Motor neuron (in vitro differentiated cells): ENCODE results near the gene MTMR3. TPM values are rescaled to one million over a fixed set of nuclear protein-coding genes. Genes with fewer than 3 reads are reported as not detected.

Experiments
- ATAC-seq, 8 experiments: fragments of 200-7000 bp; cut with Tn5 transposase; replicated peaks in 6 of 8; 2 replicates each; pipeline ENCODE4 v1.8.0; 2021; ENCODE audit warnings: mild to moderate bottlenecking in 8 of 8, moderate library complexity in 8 of 8
- H3K27ac ChIP-seq, 2 donors: fragments of 250-450 bp; sonication (Bioruptor Pico); 2 replicates each; pipeline ENCODE4 v1.9.0; 2021; ENCODE audit warnings: antibody characterized with exemption in 2 of 2, mild to moderate bottlenecking in 2 of 2, moderate library complexity in 1 of 2
- H3K4me1 ChIP-seq, 2 donors: fragments of 250-450 bp; sonication (Bioruptor Pico); replicated peaks in 1 of 2; 2 replicates each; pipeline ENCODE4 v1.6.1; 2021; ENCODE audit warnings: antibody characterized with exemption in 2 of 2, mild to moderate bottlenecking in 2 of 2, moderate library complexity in 1 of 2
- H3K4me3 ChIP-seq, 5 donors: fragments of 250-450 bp; sonication (Bioruptor Pico); 2 replicates each; pipeline ENCODE4 v1.9.0; 2021; ENCODE audit warnings: antibody characterized with exemption in 5 of 5, mild to moderate bottlenecking in 5 of 5, moderate library complexity in 4 of 5
- WGBS, 10 experiments: fragments of 450-650 bp; shearing (Covaris generic); methylation state at CpG; one replicate each; pipeline ENCODE4 v1.0.0; 2022; 5-methylcytosine and 5-hydroxymethylcytosine counted together
- in situ Hi-C, 9 experiments: fragments of 400-800 bp; cut with MboI; loops; one replicate each; pipeline ENCODE4 v1.15.0; 2021; ENCODE audit warnings: low sequenced_read_pairs in 9 of 9, low pct_unique_long_range_greater_than_20kb in 2 of 9; ENCODE audit not compliant: unreplicated experiment in 9 of 9
- total RNA-seq, 8 experiments: library from RNA; unstranded; fragments of 300-600 nt; gene quantifications; 2 replicates each; pipeline versions ENCODE4 v1.2.3 to v1.2.4, GENCODE V29; 2022

The MTMR3 gene
- total RNA-seq, 8 experiments from 2014 or later = 16.9 to 50.3 (median 21.6) TPM

GRCh38 chr22:29904020-29904419 lies 21.0 kb downstream of the MTMR3 start:
- WGBS, 10 experiments = 64 to 100% (median 92%) methylated on average over 1 to 3 of the region's 3 CpGs
- H3K27ac ChIP-seq = no peak overlapping the region
- peaks cover 3 to 12% of the 10 kb centered on the region in 2 donors for H3K4me1 ChIP-seq
- in situ Hi-C loops = no loop called here
- no peak overlapping the region for H3K4me3 ChIP-seq
- ATAC-seq = no peak

GRCh38 chr22:29907753-29908515 lies 25.0 kb downstream of the MTMR3 start:
- peak; percentile 61 to 96 (median 84) for ATAC-seq
- no peak overlapping the region for H3K4me3 ChIP-seq
- H3K27ac ChIP-seq = no peak overlapping the region
- in situ Hi-C loops = no loop called here
- 50 to 85% (median 73%) methylated on average over 1 to 4 of the region's 5 CpGs; no CpG with 5 or more reads in 3 of the 10 experiments for WGBS, 10 experiments
- peaks cover 3 to 12% of the 10 kb centered on the region in 2 donors for H3K4me1 ChIP-seq

- Histone ChIP-seq H3K4me1 (peaks cover 10 to 14% of the 10 kb centered on the region in 2 donors), H3K27ac (no peak overlapping the region), H3K4me3 (no peak overlapping the region)
- in situ Hi-C loops = no loop called here
- 83 to 100% (median 100%) methylated on average over 1 to 4 of the region's 4 CpGs; no CpG with 5 or more reads in 2 of the 10 experiments for WGBS, 10 experiments
- no peak for ATAC-seq
Measured at GRCh38 chr22:29912141-29912540, 29.2 kb downstream of the MTMR3 start.

GRCh38 chr22:29912605-29913398 lies 29.8 kb downstream of the MTMR3 start:
- H3K4me3 ChIP-seq = no peak overlapping the region
- in situ Hi-C loops = no loop called here

GRCh38 chr22:29914165-29914564 lies 31.2 kb downstream of the MTMR3 start:
- peak in 3 of 8 experiments; percentile 69 to 90 (median 80) for ATAC-seq
- WGBS, 10 experiments = 0 to 100% (median 55%) methylated on average over 1 of the region's 1 CpG; no CpG with 5 or more reads in 4 of the 10 experiments
- in situ Hi-C loops = no loop called here
- H3K4me3 ChIP-seq = no peak overlapping the region
- peaks cover 6% of the 10 kb centered on the region in 2 donors for H3K4me1 ChIP-seq
- no peak overlapping the region for H3K27ac ChIP-seq

More at GRCh38 chr22:29912605-29913398, 29.8 kb downstream of the MTMR3 start:
- WGBS, 10 experiments = 40 to 100% (median 100%) methylated on average over 1 to 4 of the region's 5 CpGs; no CpG with 5 or more reads in 1 of the 10 experiments
- Histone ChIP-seq H3K27ac (no peak overlapping the region), H3K4me1 (peaks cover 6 to 10% of the 10 kb centered on the region in 2 donors)
- peak in 2 of 8 experiments; percentile 7 to 23 for ATAC-seq

GRCh38 chr22:29914991-29915533 lies 32.1 kb downstream of the MTMR3 start:
- Histone ChIP-seq H3K27ac (no peak overlapping the region), H3K4me1 (peaks cover 6% of the 10 kb centered on the region in 2 donors), H3K4me3 (no peak overlapping the region)
- in situ Hi-C loops = no loop called here
- 0 to 100% (median 87%) methylated on average over 1 to 4 of the region's 4 CpGs; no CpG with 5 or more reads in 2 of the 10 experiments for WGBS, 10 experiments
- peak in 2 of 8 experiments; percentile 30 to 80 for ATAC-seq

GRCh38 chr22:29916007-29916544 lies 33.1 kb downstream of the MTMR3 start:
- ATAC-seq = no peak

GRCh38 chr22:29917052-29917902 lies 34.3 kb downstream of the MTMR3 start:
- ATAC-seq = no peak
- Histone ChIP-seq H3K4me1 (peaks cover 6% of the 10 kb centered on the region in 2 donors), H3K4me3 (no peak overlapping the region), H3K27ac (no peak overlapping the region)
- in situ Hi-C loops = no loop called here
- WGBS, 10 experiments = 17 to 90% (median 46%) methylated on average over 1 to 4 of the region's 4 CpGs; no CpG with 5 or more reads in 3 of the 10 experiments

More at GRCh38 chr22:29916007-29916544, 33.1 kb downstream of the MTMR3 start:
- no peak overlapping the region for H3K4me3 ChIP-seq
- in situ Hi-C loops = no loop called here
- peaks cover 6% of the 10 kb centered on the region in 2 donors for H3K4me1 ChIP-seq
- no peak overlapping the region for H3K27ac ChIP-seq
- whole genome bisulfite sequencing, 10 experiments = 66 to 93% (median 86%) methylated on average over 4 to 5 of the region's 5 CpGs

- Histone ChIP-seq H3K4me1 (no peaks in the 10 kb centered on the region), H3K4me3 (no peak overlapping the region), H3K27ac (no peak overlapping the region)
- WGBS, 10 experiments = 80 to 100% (median 100%) methylated on average over 1 to 3 of the region's 3 CpGs; no CpG with 5 or more reads in 2 of the 10 experiments
- in situ Hi-C loops = no loop called here
- no peak for ATAC-seq
Measured at GRCh38 chr22:29925402-29925801, 42.4 kb downstream of the MTMR3 start.

GRCh38 chr22:29926057-29926456 lies 43.1 kb downstream of the MTMR3 start:
- WGBS, 10 experiments = 80 to 100% (median 100%) methylated on average over 1 to 4 of the region's 4 CpGs
- Histone ChIP-seq H3K4me3 (no peak overlapping the region), H3K4me1 (no peaks in the 10 kb centered on the region), H3K27ac (no peak overlapping the region)
- in situ Hi-C loops = no loop called here
- ATAC-seq = no peak

- in situ Hi-C loops = no loop called here
- Histone ChIP-seq H3K27ac (no peak overlapping the region), H3K4me3 (no peak overlapping the region), H3K4me1 (no peaks in the 10 kb centered on the region)
- 49 to 100% (median 80%) methylated on average over 1 to 2 of the region's 2 CpGs; no CpG with 5 or more reads in 1 of the 10 experiments for WGBS, 10 experiments
- ATAC-seq = no peak
Measured at GRCh38 chr22:29932136-29932535, 49.2 kb downstream of the MTMR3 start.

- no peak overlapping the region for H3K27ac ChIP-seq
- ATAC-seq = no peak
- H3K4me1 ChIP-seq = no peaks in the 10 kb centered on the region
- H3K4me3 ChIP-seq = no peak overlapping the region
- 91 to 100% (median 100%) methylated on average over 1 of the region's 1 CpG; no CpG with 5 or more reads in 6 of the 10 experiments for WGBS, 10 experiments
- in situ Hi-C loops = no loop called here
Measured at GRCh38 chr22:29933619-29934018, 50.6 kb downstream of the MTMR3 start.
